IMR-90 (cell line): Measurements from ENCODE around the gene SLC12A8. TPM values are rescaled to one million over a fixed set of nuclear protein-coding genes. Genes with fewer than 3 reads are reported as not detected.

Source experiments
- ATAC-seq: fragments of 200-7000 bp; cut with Tn5 transposase; 2 replicates; pipeline ENCODE4 v1.9.1; 2020; ENCODE audit warnings: low read depth, mild to moderate bottlenecking, moderate library complexity
- BruUV-seq: library from RNA; stranded (reverse); fragments of 400-500 nt; replicated peaks from 2 replicates; lab custom pipeline; 2021; lab: Mats Ljungman, UMichigan
- CTCF ChIA-PET: fragments of 300-600 bp; formaldehyde crosslinking; extraction: SDS; loops from one replicate; lab custom pipeline; 2021; ENCODE audit warnings: antibody characterized with exemption; lab: Yijun Ruan, JAX
- POLR2A ChIA-PET: fragments of 300-600 bp; sonication (Branson Sonifier 250); formaldehyde crosslinking; loops from one replicate; lab custom pipeline; 2022; ENCODE audit warnings: antibody characterized with exemption; ENCODE audit not compliant: unreplicated experiment; lab: Charles Lee
- DNase-seq: peaks from one replicate; pipeline ENCODE4 v3.0.0; 2013
- H2AFZ ChIP-seq: replicated peaks from 2 replicates; pipeline ENCODE3; 2013; ENCODE audit warnings: low read length, mild to moderate bottlenecking; ENCODE audit not compliant: poor library complexity
- H2AK5ac ChIP-seq: 2 replicates; pipeline ENCODE4 v1.6.1; 2013; ENCODE audit warnings: low read depth, low read length, inconsistent platforms
- H2AK9ac ChIP-seq: replicated peaks from 2 replicates; pipeline ENCODE3; 2013; ENCODE audit warnings: mild to moderate bottlenecking, low read depth, low read length, moderate library complexity; ENCODE audit not compliant: poor library complexity
- H2BK120ac ChIP-seq: 2 replicates; pipeline ENCODE4 v1.6.1; 2013; ENCODE audit warnings: low read depth, low read length, inconsistent platforms
- H2BK15ac ChIP-seq: 3 replicates; pipeline ENCODE4 v1.6.1; 2013; ENCODE audit warnings: low read depth, low read length, inconsistent platforms
- H2BK20ac ChIP-seq: 2 replicates; pipeline ENCODE4 v1.6.1; 2013; ENCODE audit warnings: low read depth, mild to moderate bottlenecking, inconsistent platforms, low read length, moderate library complexity
- H2BK5ac ChIP-seq: 2 replicates; pipeline ENCODE4 v1.6.1; 2013; ENCODE audit warnings: mild to moderate bottlenecking, low read depth, low read length, inconsistent platforms; ENCODE audit not compliant: poor library complexity, severe bottlenecking
- H3K14ac ChIP-seq: replicated peaks from 2 replicates; pipeline ENCODE4 v1.6.1; 2013; ENCODE audit warnings: low read depth, low read length, inconsistent platforms
- H3K18ac ChIP-seq: 2 replicates; pipeline ENCODE4 v1.6.1; 2013; ENCODE audit warnings: low read depth, low read length, control low read depth
- H3K23ac ChIP-seq: 2 replicates; pipeline ENCODE4 v1.6.1; 2013; ENCODE audit warnings: low read depth, low read length, inconsistent platforms
- H3K27ac ChIP-seq: 2 replicates; pipeline ENCODE4 v1.5.1; 2013; ENCODE audit warnings: mild to moderate bottlenecking, control low read depth, low read length; ENCODE audit not compliant: insufficient read depth
- H3K27me3 ChIP-seq: 2 replicates; pipeline ENCODE4 v1.6.1; 2013; ENCODE audit warnings: low read length; ENCODE audit not compliant: control insufficient read depth, insufficient read depth
- H3K36me3 ChIP-seq: 2 replicates; pipeline ENCODE4 v1.6.1; 2013; ENCODE audit warnings: low read length, mixed read lengths; ENCODE audit not compliant: control insufficient read depth, insufficient read depth
- H3K4ac ChIP-seq: 2 replicates; pipeline ENCODE4 v1.6.1; 2013; ENCODE audit warnings: low read depth, low read length, inconsistent platforms
- H3K4me1 ChIP-seq: 2 replicates; pipeline ENCODE4 v1.6.1; 2013; ENCODE audit warnings: low read length, mixed read lengths; ENCODE audit not compliant: control insufficient read depth, insufficient read depth
- H3K4me2 ChIP-seq: 2 replicates; pipeline ENCODE4 v1.6.1; 2013; ENCODE audit warnings: low read depth, mild to moderate bottlenecking, control low read depth, low read length, moderate library complexity
- H3K4me3 ChIP-seq: 2 replicates; pipeline ENCODE4 v1.5.1; 2013; ENCODE audit warnings: low read depth, mild to moderate bottlenecking, control low read depth, low read length, moderate library complexity; ENCODE audit not compliant: insufficient read depth
- H3K56ac ChIP-seq: 2 replicates; pipeline ENCODE4 v1.6.1; 2013; ENCODE audit warnings: low read length, inconsistent platforms; ENCODE audit not compliant: insufficient read depth; ENCODE audit errors: extremely low read depth
- H3K79me1 ChIP-seq, 2 experiments: 2 replicates each; pipeline ENCODE4 v1.6.1; 2013; ENCODE audit warnings: low read length in 2 of 2, inconsistent platforms in 1 of 2, low read depth in 1 of 2
- H3K9ac ChIP-seq: 2 replicates; pipeline ENCODE4 v1.6.1; 2013; ENCODE audit warnings: low read depth, low read length, control low read depth
- H3K9me1 ChIP-seq: 2 replicates; pipeline ENCODE4 v1.6.1; 2013; ENCODE audit warnings: low read length, inconsistent platforms; ENCODE audit not compliant: insufficient read depth
- H3K9me3 ChIP-seq: 2 replicates; pipeline ENCODE4 v1.6.1; 2013; ENCODE audit warnings: low read length; ENCODE audit not compliant: control insufficient read depth, insufficient read depth
- H4K20me1 ChIP-seq: 2 replicates; pipeline ENCODE4 v1.6.1; 2013; ENCODE audit warnings: low read length, inconsistent platforms; ENCODE audit not compliant: insufficient read depth
- H4K5ac ChIP-seq: 2 replicates; pipeline ENCODE4 v1.6.1; 2013; ENCODE audit warnings: mild to moderate bottlenecking, low read depth, low read length, control low read depth
- H4K8ac ChIP-seq, 2 experiments: 2 replicates each; pipeline ENCODE4 v1.6.1; 2013; ENCODE audit warnings: low read depth in 2 of 2, low read length in 2 of 2, control low read depth in 1 of 2, inconsistent platforms in 1 of 2
- H4K91ac ChIP-seq: 2 replicates; pipeline ENCODE4 v1.6.1; 2013; ENCODE audit warnings: low read depth, low read length, inconsistent platforms; ENCODE audit not compliant: insufficient read depth
- CEBPB ChIP-seq: IDR thresholded peaks from 2 replicates; pipeline ENCODE4 v1.6.1; 2012; ENCODE audit warnings: low read depth, low read length, improper control_type of control experiment
- CHD1 ChIP-seq: IDR thresholded peaks from 2 replicates; pipeline ENCODE4 v1.6.1; 2012; ENCODE audit warnings: low read depth, low read length, improper control_type of control experiment
- FOS ChIP-seq: fragments of 150-350 bp; IDR thresholded peaks from 2 replicates; pipeline ENCODE4 v1.6.1; 2016; ENCODE audit warnings: low read depth, low read length
- MAFK ChIP-seq: IDR thresholded peaks from 2 replicates; pipeline ENCODE4 v1.6.1; 2012; ENCODE audit warnings: low read depth, low read length, improper control_type of control experiment
- MXI1 ChIP-seq: IDR thresholded peaks from 2 replicates; pipeline ENCODE4 v1.6.1; 2012; ENCODE audit warnings: low read depth, mild to moderate bottlenecking, low read length, moderate library complexity, borderline replicate concordance
- NFE2L2 ChIP-seq: fragments of 150-350 bp; IDR thresholded peaks from 2 replicates; pipeline ENCODE4 v1.6.1; 2016; ENCODE audit warnings: low read depth, mild to moderate bottlenecking, low read length
- POLR2A ChIP-seq: IDR thresholded peaks from 2 replicates; pipeline ENCODE4 v1.6.1; 2012; ENCODE audit warnings: mild to moderate bottlenecking, low read depth, low read length
- RAD21 ChIP-seq: IDR thresholded peaks from 2 replicates; pipeline ENCODE4 v1.6.1; 2012; ENCODE audit warnings: low read length, improper control_type of control experiment
- RCOR1 ChIP-seq: IDR thresholded peaks from 2 replicates; pipeline ENCODE4 v1.6.1; 2012; ENCODE audit warnings: mild to moderate bottlenecking, low read length, improper control_type of control experiment; ENCODE audit not compliant: insufficient replicate concordance
- RFX5 ChIP-seq: IDR thresholded peaks from 2 replicates; pipeline ENCODE4 v1.8.0; 2012; ENCODE audit warnings: low read depth, mild to moderate bottlenecking, low read length, moderate library complexity
- SMC3 ChIP-seq: fragments of 150-350 bp; IDR thresholded peaks from 2 replicates; pipeline ENCODE4 v1.6.1; 2016; ENCODE audit warnings: low read depth, mild to moderate bottlenecking, antibody characterized with exemption, low read length, moderate library complexity
- WGBS, 2 experiments: methylation state at CpG; one replicate each; pipeline versions ENCODE4 v1.1.5 to v1.1.7; 2013; ENCODE audit warnings: missing lambda C conversion rate in 2 of 2; ENCODE audit not compliant: insufficient read length in 1 of 2; ENCODE audit errors: extremely low coverage in 2 of 2; 5-methylcytosine and 5-hydroxymethylcytosine counted together
- dilution Hi-C: fragments of 300-500 bp; cut with HindIII; formaldehyde crosslinking; loops from one replicate; pipeline ENCODE4 v1.14.3; 2018; ENCODE audit warnings: low sequenced_read_pairs; ENCODE audit not compliant: unreplicated experiment
- in situ Hi-C: fragments of 300-500 bp; cut with MboI; formaldehyde crosslinking; loops from 3 replicates; pipeline ENCODE4 v1.14.3; 2019; ENCODE audit warnings: low sequenced_read_pairs, inconsistent platforms, mixed read lengths
- intact Hi-C: fragments of 100-400 bp; cut with micrococcal nuclease; formaldehyde crosslinking; loops from 2 replicates; pipeline ENCODE4 v1.10.0; 2022
- polyA plus RNA-seq, 3 experiments: library from polyadenylated mRNA; depleted of rRNA; stranded (reverse); fragments of >200 nt; gene quantifications; 2 replicates each; pipeline ENCODE4 v1.2.3, GENCODE V29; 2012; ENCODE audit warnings: low replicate concordance in 1 of 3
- total RNA-seq: library from RNA; depleted of rRNA; stranded (reverse); fragments of >200 nt; gene quantifications from 2 replicates; pipeline ENCODE4 v1.2.3, GENCODE V29; 2012
- TF ChIP-seq, protein P1 (sequence below): conservative IDR thresholded peaks from 2 replicates; pipeline ENCODE4 v1.5.1; 2012; ENCODE audit warnings: mild to moderate bottlenecking, low read depth, low read length, improper control_type of control experiment
- TF ChIP-seq, protein P2 (sequence below): fragments of 150-350 bp; IDR thresholded peaks from 2 replicates; pipeline ENCODE4 v1.6.1; 2017; ENCODE audit warnings: mild to moderate bottlenecking, antibody characterized with exemption, low read length, low read depth
- TF ChIP-seq, protein P3 (sequence below): fragments of 150-350 bp; IDR thresholded peaks from 2 replicates; pipeline ENCODE4 v1.6.1; 2016; ENCODE audit warnings: low read depth, mild to moderate bottlenecking, low read length, moderate library complexity, borderline replicate concordance

Gene SLC12A8
- total and polyA plus RNA-seq, 2 of the 4 experiments (the other 2 are of a cell fraction) = 2.2 to 4.3 TPM

DNA sequence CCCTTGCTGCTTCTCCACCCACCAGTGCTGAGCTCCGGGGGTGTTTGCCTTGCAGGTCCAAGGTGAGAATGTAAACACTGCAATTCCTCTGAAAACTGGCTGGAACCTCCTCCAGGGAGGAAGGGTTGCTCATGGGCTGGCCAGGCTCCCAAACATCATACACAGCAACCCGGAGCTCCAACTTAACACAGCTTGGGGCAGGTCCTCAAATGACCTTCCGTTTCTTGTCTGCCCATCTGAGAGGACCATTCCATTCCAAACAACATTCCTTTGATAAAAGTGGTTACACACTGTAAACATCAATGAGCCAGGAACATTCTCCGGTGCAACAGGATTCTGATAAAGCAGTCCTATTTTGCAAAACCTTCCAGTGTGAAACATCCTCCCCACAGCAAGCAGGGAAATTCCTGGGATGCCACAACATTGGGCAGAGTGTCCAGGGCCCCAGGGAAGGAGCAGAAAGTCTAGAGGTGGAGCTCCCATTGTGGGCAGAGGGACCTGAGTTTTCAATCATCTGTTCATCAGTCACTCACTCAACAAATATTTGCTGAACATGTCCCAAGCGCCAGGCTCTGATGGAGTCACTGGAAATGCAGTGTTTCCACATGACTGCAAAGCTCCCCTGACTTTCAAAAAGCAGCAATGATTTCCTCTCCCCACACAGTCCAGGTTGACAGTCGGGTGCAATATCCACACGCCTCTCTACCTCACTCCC is 149.5 kb downstream of the SLC12A8 start:
- Histone ChIP-seq H4K5ac (peak overlapping the region; percentile 94), H2AFZ (peak overlapping the region; percentile 73), H4K20me1 (no peaks in the 10 kb centered on the region), H3K27ac (peak overlapping the region; percentile 93), H3K36me3 (no peaks in the 10 kb centered on the region), H3K4me1 (peaks cover 30% of the 10 kb centered on the region), H2AK5ac (peak overlapping the region; percentile 87), H4K91ac (peak overlapping the region; percentile 98), H3K4me3 (no peak overlapping the region), H3K9me3 (no peaks in the 10 kb centered on the region), H2BK20ac (peak overlapping the region; percentile 98), H3K23ac (peak overlapping the region; percentile 97), H3K4me2 (peak overlapping the region; percentile 58), H3K27me3 (no peaks in the 10 kb centered on the region), H4K8ac (peak overlapping the region; percentile 56 to 98), H3K79me1 (peaks cover 3 to 9% of the 10 kb centered on the region in 2 experiments; a peak in 2 of 4 replicates), H3K14ac (peak overlapping the region; percentile 94), H3K18ac (peak overlapping the region; percentile 96), H2BK120ac (peak overlapping the region; percentile 99), H2BK5ac (peak overlapping the region; percentile 96), H2AK9ac (peak overlapping the region; percentile 92), H3K9me1 (peaks cover 28% of the 10 kb centered on the region), H2BK15ac (peak overlapping the region; percentile 98), H3K56ac (peak overlapping the region; percentile 91), H3K9ac (peak overlapping the region; percentile 43), H3K4ac (peak overlapping the region; percentile 99)
- intact Hi-C loops = loop anchor here (2.0 kb wide), 1 partner anchor 46 kb away; no protein-coding TSS in a partner anchor
- CTCF ChIA-PET = interaction anchor here (0.6 to 1.0 kb wide), 3 partner anchors 67 to 95 kb away, joined by 3 to 4 read pairs (median 4); no protein-coding TSS in a partner anchor
- no TSS peak for BruUV-seq
- dilution Hi-C loops = no loop called here
- DNase-seq = peak; percentile 97
- ATAC-seq = peak; percentile 86
- POLR2A ChIA-PET = interaction anchor here (0.5 to 1.6 kb wide), 7 partner anchors 8 to 67 kb away, joined by 3 to 9 read pairs (median 3); no protein-coding TSS in a partner anchor
- in situ Hi-C loops = no loop called here
- WGBS, 2 experiments = 30% methylated on average over 2 of the region's 7 CpGs; no CpG with 5 or more reads in 1 of the 2 experiments
- TF ChIP-seq, protein P1, sequence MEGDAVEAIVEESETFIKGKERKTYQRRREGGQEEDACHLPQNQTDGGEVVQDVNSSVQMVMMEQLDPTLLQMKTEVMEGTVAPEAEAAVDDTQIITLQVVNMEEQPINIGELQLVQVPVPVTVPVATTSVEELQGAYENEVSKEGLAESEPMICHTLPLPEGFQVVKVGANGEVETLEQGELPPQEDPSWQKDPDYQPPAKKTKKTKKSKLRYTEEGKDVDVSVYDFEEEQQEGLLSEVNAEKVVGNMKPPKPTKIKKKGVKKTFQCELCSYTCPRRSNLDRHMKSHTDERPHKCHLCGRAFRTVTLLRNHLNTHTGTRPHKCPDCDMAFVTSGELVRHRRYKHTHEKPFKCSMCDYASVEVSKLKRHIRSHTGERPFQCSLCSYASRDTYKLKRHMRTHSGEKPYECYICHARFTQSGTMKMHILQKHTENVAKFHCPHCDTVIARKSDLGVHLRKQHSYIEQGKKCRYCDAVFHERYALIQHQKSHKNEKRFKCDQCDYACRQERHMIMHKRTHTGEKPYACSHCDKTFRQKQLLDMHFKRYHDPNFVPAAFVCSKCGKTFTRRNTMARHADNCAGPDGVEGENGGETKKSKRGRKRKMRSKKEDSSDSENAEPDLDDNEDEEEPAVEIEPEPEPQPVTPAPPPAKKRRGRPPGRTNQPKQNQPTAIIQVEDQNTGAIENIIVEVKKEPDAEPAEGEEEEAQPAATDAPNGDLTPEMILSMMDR = no peak
- TF ChIP-seq RCOR1 (peak; percentile 43), SMC3 (no peak), NFE2L2 (peak; percentile 17; the same call in 1 of the 2 replicates), RFX5 (no peak), POLR2A (no peak), MAFK (no peak; the same call in 1 of the 2 replicates), FOS (peak; percentile 37; the same call in 1 of the 2 replicates), RAD21 (no peak), MXI1 (no peak), CEBPB (peak; percentile 51; the same call in 1 of the 2 replicates), CHD1 (no peak)
- TF ChIP-seq, protein P2, sequence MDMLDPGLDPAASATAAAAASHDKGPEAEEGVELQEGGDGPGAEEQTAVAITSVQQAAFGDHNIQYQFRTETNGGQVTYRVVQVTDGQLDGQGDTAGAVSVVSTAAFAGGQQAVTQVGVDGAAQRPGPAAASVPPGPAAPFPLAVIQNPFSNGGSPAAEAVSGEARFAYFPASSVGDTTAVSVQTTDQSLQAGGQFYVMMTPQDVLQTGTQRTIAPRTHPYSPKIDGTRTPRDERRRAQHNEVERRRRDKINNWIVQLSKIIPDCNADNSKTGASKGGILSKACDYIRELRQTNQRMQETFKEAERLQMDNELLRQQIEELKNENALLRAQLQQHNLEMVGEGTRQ = no peak; the same call in none of the 2 replicates
- TF ChIP-seq, protein P3, sequence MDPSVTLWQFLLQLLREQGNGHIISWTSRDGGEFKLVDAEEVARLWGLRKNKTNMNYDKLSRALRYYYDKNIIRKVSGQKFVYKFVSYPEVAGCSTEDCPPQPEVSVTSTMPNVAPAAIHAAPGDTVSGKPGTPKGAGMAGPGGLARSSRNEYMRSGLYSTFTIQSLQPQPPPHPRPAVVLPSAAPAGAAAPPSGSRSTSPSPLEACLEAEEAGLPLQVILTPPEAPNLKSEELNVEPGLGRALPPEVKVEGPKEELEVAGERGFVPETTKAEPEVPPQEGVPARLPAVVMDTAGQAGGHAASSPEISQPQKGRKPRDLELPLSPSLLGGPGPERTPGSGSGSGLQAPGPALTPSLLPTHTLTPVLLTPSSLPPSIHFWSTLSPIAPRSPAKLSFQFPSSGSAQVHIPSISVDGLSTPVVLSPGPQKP = no peak
